Peyer's patch (tissue), 4 donors: Measurements from ENCODE around the gene RTN4. TPM values are rescaled to one million over a fixed set of nuclear protein-coding genes. Genes with fewer than 3 reads are reported as not detected.

ENCODE experiments used
- DNase-seq, 3 donors: peaks; one replicate each; pipeline ENCODE4 v3.0.0-alpha.2; 2017 to 2019
- H3K27ac ChIP-seq, 4 donors: fragments of 200-600 bp; sonication (generic); one replicate each; pipeline ENCODE4 v1.5.1; 2016 to 2019
- H3K27me3 ChIP-seq, 2 donors: fragments of 200-600 bp; sonication (generic); one replicate each; pipeline ENCODE4 v1.5.1; 2019
- H3K36me3 ChIP-seq, 3 donors: fragments of 200-600 bp; sonication (generic); one replicate each; pipeline ENCODE4 v1.5.1; 2016 to 2019
- H3K4me1 ChIP-seq, 4 donors: fragments of 200-600 bp; sonication (generic); one replicate each; pipeline ENCODE4 v1.5.1; 2016 to 2019
- H3K4me3 ChIP-seq, 4 donors: fragments of 200-600 bp; sonication (generic); 1 replicate in 3 of 4; 2 replicates in 1 of 4; pipeline ENCODE4 v1.5.1; 2016 to 2019; ENCODE audit warnings: mild to moderate bottlenecking in 1 of 4
- H3K9me3 ChIP-seq, 4 donors: fragments of 200-600 bp; sonication (generic); one replicate each; pipeline ENCODE4 v1.5.1; 2016 to 2019; ENCODE audit warnings: mild to moderate bottlenecking in 1 of 4
- CTCF ChIP-seq, 6 experiments: fragments of 450-650 bp in 4 of 6; fragments of 200-600 bp in 2 of 6; sonication (generic) in 1 of 6; IDR thresholded peaks; one replicate each; pipeline ENCODE4 v1.5.1; 2017 to 2019; ENCODE audit warnings: antibody characterized with exemption in 6 of 6, mild to moderate bottlenecking in 3 of 6, moderate library complexity in 1 of 6
- POLR2A ChIP-seq, 2 donors: fragments of 450-650 bp; IDR thresholded peaks; one replicate each; pipeline ENCODE4 v1.5.1; 2017; ENCODE audit warnings: antibody characterized with exemption in 2 of 2, mild to moderate bottlenecking in 2 of 2, moderate library complexity in 2 of 2
- total RNA-seq, 4 donors: library from RNA; depleted of rRNA; stranded (reverse); fragments of >200 nt; gene quantifications; one replicate each; pipeline ENCODE4 v1.1.0, GENCODE V29; 2016

RTN4 gene
- total RNA-seq, 4 donors from 2014 or later: 140 to 313 (median 195) TPM

GRCh38 chr2:55063226-55063625 lies 13.0 kb upstream of the RTN4 start:
- DNase-seq: no peak
- H3K9me3 ChIP-seq: no peaks in the 10 kb centered on the region
- H3K4me1 ChIP-seq: no peaks in the 10 kb centered on the region
- H3K27ac ChIP-seq: no peak overlapping the region
- H3K4me3 ChIP-seq: no peak overlapping the region
- H3K27me3 ChIP-seq: no peaks in the 10 kb centered on the region
- TF ChIP-seq POLR2A (IDR thresholded peaks at IDR 0.05) (no peak), CTCF (IDR thresholded peaks at IDR 0.05) (no peak)
- H3K36me3 ChIP-seq: no peaks in the 10 kb centered on the region

GRCh38 chr2:55062754-55063153 lies 12.5 kb upstream of the RTN4 start:
- no peak for DNase-seq
- H3K4me3 ChIP-seq: no peak overlapping the region
- no peaks in the 10 kb centered on the region for H3K36me3 ChIP-seq
- no peaks in the 10 kb centered on the region for H3K4me1 ChIP-seq
- no peak overlapping the region for H3K27ac ChIP-seq
- no peaks in the 10 kb centered on the region for H3K27me3 ChIP-seq
- TF ChIP-seq CTCF (IDR thresholded peaks at IDR 0.05): no peak
- TF ChIP-seq POLR2A (IDR thresholded peaks at IDR 0.05): no peak
- no peaks in the 10 kb centered on the region for H3K9me3 ChIP-seq

- Histone ChIP-seq H3K27ac (no peak overlapping the region), H3K9me3 (no peaks in the 10 kb centered on the region), H3K36me3 (no peaks in the 10 kb centered on the region), H3K27me3 (no peaks in the 10 kb centered on the region), H3K4me3 (no peak overlapping the region), H3K4me1 (no peaks in the 10 kb centered on the region)
- no peak for DNase-seq
- TF ChIP-seq POLR2A (IDR thresholded peaks at IDR 0.05): no peak
- TF ChIP-seq CTCF (IDR thresholded peaks at IDR 0.05): no peak
Observed at GRCh38 chr2:55061523-55062344, 11.5 kb upstream of the RTN4 start.

GRCh38 chr2:55059793-55060192 lies 9.5 kb upstream of the RTN4 start:
- Histone ChIP-seq H3K27ac (no peak overlapping the region), H3K4me1 (no peaks in the 10 kb centered on the region), H3K36me3 (no peaks in the 10 kb centered on the region), H3K4me3 (no peak overlapping the region), H3K9me3 (no peaks in the 10 kb centered on the region), H3K27me3 (no peaks in the 10 kb centered on the region)
- no peak for TF ChIP-seq POLR2A (IDR thresholded peaks at IDR 0.05)
- no peak for TF ChIP-seq CTCF (IDR thresholded peaks at IDR 0.05)
- no peak for DNase-seq

GRCh38 chr2:55057474-55057873 lies 7.2 kb upstream of the RTN4 start:
- no peak for DNase-seq
- no peaks in the 10 kb centered on the region for H3K27me3 ChIP-seq
- TF ChIP-seq POLR2A (IDR thresholded peaks at IDR 0.05) (no peak), CTCF (IDR thresholded peaks at IDR 0.05) (no peak)
- peaks cover 0 to 4% (median 0%) of the 10 kb centered on the region in 4 donors for H3K4me1 ChIP-seq
- H3K9me3 ChIP-seq: no peaks in the 10 kb centered on the region
- H3K36me3 ChIP-seq: no peaks in the 10 kb centered on the region
- H3K4me3 ChIP-seq: no peak overlapping the region
- no peak overlapping the region for H3K27ac ChIP-seq
